IPS-18c (cell line): Measurements from ENCODE around the gene FBXW4.
A peak's percentile ranks its signal among the peaks of the same experiment; 100 is the strongest.
"Not testable (repeated sequence)": the region's sequence is repeated elsewhere in the genome, so short reads cannot be mapped to it uniquely, and the experiment has no call there.

Source experiments
- H3K4me3 ChIP-seq: 2 replicates; pipeline ENCODE4 v1.7.0; 2013; ENCODE audit warnings: low read depth, mild to moderate bottlenecking, low read length, moderate library complexity; ENCODE audit not compliant: insufficient read depth
- H3K9me3 ChIP-seq: one replicate; pipeline ENCODE4 v1.6.1; 2013; ENCODE audit warnings: mild to moderate bottlenecking, low read length, moderate library complexity; ENCODE audit not compliant: control insufficient read depth, insufficient read depth

The FBXW4 gene

DNA sequence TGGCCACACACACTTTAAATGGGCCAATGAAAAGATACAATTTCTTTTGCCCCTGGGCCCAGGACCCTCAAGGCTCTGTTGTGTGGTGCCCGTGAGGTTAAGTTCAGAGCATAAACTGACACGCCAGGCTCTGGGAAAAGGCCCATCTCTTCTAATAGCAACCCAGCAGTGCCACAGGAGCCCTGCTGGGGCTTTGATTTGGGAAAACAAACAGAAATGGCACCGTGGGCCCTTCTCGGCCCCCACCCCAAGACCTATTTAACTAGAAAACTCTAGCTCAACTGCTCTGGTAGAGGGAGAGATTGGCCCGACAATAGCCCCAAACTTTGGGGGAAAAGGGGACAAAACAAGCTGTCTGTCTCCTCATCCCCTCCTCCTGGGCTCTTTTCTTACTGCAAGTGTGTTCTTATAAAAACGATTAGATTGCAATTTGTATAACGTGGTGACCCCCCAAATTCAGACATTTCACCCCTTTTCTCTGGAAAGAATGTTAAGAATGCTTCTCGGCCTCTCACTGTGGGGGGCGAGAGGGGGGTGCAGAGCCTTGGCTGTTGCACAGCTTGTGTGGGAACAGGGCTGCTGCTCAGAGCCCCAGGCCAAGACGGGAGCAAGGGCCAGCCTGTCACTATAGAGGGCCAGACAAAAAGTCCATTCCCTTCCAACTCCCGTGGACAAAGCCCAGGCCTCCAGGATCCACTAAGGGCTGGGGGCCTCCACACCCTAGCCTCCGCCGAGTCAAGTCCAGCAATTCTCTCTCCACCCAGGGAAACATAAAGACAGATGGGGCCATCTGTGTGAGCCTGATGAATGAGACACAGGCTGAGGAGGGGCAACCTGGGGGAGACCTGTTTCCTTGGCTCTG is 80.1 kb downstream of the FBXW4 start:
- no peaks in the 10 kb centered on the region for H3K9me3 ChIP-seq
- H3K4me3 ChIP-seq: peak overlapping the region; percentile 16; the same call in 1 of the 2 replicates

DNA sequence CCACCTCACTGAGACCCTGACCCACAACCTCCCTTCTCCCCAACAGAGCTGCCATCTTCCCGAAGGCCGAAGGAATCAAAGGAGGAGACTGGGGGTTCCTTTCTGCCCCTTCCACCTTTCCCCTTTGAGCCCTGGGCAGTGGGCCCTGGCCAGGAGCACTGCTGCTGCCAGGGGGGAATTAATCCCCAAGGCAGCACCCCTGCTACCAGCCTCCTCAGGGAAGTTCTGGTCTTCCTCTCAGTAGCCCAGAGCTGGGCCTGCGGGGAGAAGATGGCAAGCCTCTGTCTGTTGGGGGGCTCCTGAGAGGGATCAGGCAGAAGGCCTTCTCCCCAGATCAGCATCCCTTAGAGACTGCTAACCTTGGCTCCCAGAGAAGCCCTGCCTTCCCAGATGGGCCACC is 81.3 kb downstream of the FBXW4 start:
- Histone ChIP-seq H3K4me3 (no peak overlapping the region), H3K9me3 (no peaks in the 10 kb centered on the region)

DNA sequence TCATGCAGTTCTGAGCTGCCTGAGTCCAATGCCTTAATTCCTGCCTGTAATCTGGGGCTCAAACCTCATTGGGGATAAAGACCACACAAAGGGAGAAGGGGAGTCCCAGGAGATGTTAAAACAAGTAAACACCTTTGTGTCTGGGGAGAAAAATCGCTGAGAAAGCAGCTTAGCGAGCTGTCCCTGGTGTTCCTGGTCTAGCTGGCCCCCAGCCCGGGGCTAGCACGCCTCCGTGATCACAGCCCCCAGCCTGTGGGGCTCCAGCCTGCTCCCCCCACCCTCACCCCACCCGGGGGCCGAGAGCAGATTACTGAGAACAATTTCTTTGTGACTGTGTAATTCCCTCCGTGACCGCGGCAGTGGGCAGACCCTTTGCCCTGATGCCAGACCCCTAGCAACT is 82.1 kb downstream of the FBXW4 start:
- Histone ChIP-seq H3K9me3 (no peaks in the 10 kb centered on the region), H3K4me3 (no peak overlapping the region)

DNA sequence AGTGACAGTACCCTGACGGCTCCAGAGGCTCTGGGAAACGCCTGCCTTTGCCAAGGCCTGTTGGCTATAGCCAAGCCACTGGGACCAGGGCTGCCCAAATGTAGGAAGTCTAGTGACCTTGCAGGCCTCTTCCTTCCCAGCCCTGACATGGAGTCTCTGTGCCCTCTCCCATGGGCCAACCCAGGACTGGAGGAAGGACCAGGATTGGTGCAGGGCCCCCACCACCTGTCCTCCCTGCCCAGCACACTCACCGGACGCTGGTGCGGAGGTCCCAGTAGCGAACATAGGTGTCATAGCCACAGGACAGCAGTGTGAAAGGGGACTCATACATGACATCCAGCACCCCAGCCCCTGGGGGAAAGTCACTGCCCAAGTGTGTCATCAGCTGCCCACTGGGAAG is 82.9 kb downstream of the FBXW4 start:
- no peaks in the 10 kb centered on the region for H3K9me3 ChIP-seq
- no peak overlapping the region for H3K4me3 ChIP-seq

DNA sequence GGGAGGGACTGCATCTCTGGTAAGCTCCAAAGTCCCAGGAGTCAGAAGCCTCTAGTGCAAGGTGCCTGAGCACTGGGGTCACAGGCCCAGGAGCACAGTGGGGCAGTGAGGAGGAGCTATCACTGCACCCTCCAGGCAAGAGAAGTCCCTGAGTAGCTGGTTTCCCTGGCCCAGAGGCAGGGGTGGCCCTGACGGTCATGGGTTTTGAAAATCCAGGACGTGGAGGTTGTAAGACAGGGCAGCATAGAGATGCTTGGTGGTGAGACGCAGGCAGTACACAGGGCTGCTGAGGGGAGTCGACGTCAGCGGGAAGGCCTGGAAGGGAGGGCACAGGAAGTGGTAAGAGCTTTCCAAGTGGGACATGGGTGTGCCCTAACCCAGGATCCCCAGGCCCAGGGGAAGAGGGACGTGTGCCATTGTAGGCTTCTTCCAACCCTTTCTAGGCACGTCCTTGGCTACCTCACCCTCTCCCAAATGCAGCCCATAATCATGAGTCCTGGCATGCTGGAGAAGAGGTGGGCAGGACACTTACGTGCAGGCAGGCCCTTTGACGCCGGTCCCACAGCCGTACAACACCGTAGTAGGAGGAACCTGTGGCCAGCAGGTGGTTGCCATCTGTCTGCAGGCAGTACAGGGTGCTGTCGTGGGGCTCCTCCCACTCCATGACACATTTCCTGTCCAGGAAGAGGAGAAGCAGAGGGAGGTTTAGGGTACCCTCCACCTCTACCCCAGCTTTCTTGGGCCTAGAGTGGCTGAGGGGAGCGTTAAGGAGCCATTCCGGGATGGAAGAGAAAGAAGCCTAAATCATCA is 83.7 kb downstream of the FBXW4 start:
- Histone ChIP-seq H3K9me3 (no peaks in the 10 kb centered on the region), H3K4me3 (no peak overlapping the region)

DNA sequence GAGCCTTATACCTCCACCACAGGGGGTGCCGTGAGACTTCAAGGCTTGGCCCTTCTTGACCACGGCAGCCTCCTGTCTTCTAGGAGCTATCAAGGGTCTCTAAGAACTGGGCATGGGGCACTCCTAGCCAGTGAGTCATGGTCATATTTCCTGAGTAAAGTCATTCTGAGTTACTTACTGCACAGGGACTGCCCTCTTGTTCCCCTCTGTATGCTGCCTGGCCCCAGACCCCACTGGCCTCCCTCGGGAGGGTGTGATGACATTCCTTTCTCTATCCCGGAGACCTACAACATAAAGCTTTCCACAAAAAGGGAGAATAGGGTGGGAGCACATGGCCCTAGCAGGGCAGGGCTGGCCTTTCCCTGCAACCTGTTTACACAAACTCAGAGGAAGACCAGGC is 85.5 kb downstream of the FBXW4 start:
- H3K9me3 ChIP-seq: no peaks in the 10 kb centered on the region
- no peak overlapping the region for H3K4me3 ChIP-seq

DNA sequence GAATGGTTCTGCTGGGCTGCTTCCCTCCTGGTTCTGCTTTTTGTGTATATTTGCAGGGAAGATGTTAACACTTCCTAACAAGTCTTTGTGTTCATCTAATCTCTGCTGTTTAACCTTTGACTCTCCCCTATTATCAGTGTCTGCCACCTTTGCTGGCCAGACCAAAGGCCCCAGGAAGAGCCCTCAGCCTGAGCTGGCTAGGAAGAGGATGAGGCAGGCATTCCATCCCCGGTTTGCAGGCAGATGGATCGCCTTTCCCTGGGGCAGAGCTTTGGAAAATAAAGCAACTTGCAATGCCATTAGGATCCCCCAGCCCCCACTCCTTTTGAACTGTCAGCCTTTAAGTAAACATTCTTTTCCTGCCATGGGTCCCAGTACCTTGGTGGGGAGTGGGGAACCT is 87.8 kb downstream of the FBXW4 start:
- Histone ChIP-seq H3K9me3 (no peaks in the 10 kb centered on the region), H3K4me3 (no peak overlapping the region)

DNA sequence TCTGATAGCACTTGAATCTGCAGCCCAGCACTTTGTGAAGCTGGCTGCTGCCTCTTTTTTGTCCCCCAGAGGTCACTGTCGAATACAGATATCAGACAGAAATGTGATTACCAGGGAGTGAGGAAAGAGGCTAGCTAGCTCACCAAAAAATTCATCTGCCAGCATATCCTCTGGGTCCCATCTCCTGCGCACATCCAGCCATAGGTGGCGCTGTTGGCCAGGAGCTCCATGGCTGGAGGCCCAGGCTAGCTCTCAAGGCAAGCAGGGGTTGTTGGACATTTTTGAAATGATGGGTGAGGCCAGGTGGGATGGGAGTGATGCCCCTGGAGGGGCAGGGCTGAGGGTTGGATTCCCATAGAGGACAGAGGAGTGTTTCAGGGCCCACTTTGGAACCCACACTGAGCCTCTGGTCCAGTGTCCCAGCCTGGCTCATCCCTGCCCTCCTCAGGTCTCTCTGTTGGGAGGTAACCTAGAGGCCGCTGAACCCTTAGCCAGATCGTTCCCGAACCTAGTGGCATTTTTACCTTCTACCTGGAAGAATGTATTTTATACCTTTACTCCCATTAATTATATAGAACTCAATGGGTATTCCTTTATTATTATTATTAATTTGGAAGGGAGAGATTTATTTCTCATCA is 92.1 kb downstream of the FBXW4 start:
- Histone ChIP-seq H3K4me3 (no peak overlapping the region), H3K9me3 (no peaks in the 10 kb centered on the region)

DNA sequence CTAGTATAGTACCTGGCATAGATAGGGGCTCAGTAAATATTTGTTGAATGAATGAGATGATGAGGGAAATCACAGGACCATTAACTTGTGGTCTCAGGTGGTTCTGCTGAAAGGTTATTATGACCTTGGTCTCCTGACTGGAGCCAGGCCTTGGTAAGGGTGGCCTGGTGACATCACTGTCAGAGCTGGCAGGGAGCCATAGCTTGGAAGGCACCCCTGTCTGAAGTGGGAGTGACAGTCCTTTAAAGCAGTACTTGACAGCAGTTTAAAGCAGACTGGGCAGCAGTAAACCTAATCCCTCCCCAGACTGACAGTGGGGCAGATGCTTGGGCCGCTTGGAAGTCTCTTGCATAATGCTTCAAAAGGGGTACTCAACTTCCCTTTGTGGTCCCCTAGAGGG is 93.4 kb downstream of the FBXW4 start:
- H3K9me3 ChIP-seq: no peaks in the 10 kb centered on the region
- H3K4me3 ChIP-seq: no peak overlapping the region

DNA sequence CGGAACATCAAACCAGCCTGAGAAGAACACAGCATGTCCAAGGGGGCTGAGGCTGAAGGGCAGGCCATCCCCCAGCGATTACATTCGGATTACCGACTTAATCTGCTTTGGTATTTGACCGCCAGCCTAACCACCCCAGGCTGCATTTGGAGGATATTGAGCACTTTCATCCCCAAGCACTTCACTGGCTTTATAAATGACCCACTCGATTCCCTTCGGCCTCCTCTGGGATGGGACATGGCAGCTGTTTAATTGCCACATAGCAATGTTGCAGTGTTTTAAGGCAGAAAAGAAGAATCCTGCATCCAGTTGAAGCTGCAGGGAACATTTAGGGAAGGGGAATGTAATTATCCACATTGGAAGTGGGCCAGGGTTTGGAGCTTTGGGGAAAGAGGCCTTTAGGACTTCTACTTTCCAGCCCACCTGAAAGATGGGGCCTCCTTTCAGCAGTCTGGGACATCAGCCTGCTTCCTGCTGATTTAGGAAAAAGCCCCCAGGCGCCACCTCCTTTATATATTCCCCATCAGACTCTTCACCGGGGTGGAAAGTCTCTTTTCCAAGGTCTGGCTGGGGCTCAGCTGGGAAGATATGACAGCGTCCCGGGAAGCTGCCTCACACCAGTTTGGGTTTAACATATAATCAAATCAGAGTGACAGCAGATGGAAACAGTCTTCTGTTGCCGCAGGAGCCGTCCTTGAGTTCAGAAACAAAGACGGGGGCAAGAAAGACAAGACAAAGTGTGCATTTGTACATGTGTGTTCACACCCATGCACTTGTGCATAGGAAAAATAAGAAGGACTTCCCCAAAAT is 97.7 kb downstream of the FBXW4 start:
- Histone ChIP-seq H3K9me3 (no peaks in the 10 kb centered on the region), H3K4me3 (no peak overlapping the region)

DNA sequence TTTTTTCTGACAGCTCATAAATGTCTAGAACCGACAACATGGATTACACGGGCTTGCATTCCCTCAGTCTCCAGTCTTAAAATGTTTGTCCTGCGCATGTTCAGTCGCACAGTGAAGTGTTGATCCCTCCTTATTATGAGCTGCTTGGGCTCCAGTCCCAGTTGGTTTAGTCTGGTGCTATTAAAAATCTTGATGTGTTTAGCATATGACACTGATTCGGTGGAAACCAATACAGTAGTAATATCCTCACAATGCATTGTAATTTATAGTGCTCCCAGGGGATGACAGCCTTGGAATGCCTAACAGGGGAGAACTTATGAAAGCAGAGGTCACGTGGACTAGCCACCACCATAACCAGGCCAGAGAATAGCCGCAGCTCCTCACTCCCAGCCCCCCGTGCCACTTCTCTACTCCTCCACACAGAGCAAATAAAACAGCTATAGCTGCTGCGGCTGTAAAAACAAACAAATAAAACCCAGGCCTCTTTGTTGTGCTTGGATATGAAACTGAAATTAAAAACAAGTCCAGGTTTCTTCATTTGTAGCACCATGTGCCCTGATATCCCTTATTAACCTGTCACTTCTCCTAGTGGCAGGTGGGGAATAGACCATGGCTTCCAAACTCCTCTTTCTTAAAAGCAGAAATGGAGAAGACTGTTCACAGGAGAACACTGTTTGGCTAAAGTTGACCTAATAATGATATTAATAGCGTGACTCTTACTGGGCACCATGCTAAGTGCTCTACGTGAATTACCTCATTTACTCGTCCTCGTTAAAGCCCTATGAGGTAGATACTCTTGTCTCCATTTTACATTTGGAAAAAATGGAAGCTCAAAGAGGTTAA is 99.2 kb downstream of the FBXW4 start:
- Histone ChIP-seq H3K9me3 (no peaks in the 10 kb centered on the region), H3K4me3 (no peak overlapping the region)

DNA sequence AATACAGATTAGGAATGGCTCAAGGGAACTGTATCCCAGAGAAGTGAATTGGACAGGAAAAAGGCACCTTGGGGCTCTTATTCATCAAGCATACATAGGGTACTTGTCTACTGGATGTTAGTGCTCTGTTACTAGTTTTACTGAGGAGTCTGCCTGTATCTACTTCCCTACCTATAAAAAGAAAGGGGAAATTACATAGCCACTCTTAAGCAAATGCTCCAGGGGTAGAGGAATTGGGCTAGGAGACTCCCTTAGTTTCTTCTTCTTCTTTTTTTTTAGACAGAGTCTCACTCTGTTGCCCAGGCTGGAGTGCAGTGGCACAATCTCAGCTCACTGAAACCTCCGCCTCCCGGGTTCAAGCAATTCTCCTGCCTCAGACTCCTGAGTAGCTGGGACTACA is 101.6 kb downstream of the FBXW4 start:
- not testable (repeated sequence) for H3K4me3 ChIP-seq, H3K9me3 ChIP-seq

DNA sequence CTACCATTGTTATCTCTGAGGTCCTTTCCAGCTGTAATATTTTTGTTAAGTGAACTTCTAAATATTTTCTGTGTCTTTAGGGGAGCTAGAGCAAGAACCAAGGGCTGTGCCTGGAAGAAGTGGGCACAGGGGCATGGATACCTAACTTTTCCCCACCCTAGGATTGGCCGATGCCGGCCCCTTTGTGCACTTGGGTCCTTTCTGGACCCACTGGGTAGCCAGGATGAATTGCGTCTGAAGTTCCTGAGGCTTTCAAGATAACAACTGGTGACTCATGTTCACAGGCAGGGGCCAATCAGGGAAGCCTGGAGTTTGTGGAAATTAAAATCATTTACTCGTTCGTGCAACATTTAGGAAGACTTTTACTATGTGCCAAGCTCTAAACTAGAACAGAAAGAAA is 106.1 kb downstream of the FBXW4 start:
- no peaks in the 10 kb centered on the region for H3K9me3 ChIP-seq
- peak overlapping the region; percentile 97 for H3K4me3 ChIP-seq

DNA sequence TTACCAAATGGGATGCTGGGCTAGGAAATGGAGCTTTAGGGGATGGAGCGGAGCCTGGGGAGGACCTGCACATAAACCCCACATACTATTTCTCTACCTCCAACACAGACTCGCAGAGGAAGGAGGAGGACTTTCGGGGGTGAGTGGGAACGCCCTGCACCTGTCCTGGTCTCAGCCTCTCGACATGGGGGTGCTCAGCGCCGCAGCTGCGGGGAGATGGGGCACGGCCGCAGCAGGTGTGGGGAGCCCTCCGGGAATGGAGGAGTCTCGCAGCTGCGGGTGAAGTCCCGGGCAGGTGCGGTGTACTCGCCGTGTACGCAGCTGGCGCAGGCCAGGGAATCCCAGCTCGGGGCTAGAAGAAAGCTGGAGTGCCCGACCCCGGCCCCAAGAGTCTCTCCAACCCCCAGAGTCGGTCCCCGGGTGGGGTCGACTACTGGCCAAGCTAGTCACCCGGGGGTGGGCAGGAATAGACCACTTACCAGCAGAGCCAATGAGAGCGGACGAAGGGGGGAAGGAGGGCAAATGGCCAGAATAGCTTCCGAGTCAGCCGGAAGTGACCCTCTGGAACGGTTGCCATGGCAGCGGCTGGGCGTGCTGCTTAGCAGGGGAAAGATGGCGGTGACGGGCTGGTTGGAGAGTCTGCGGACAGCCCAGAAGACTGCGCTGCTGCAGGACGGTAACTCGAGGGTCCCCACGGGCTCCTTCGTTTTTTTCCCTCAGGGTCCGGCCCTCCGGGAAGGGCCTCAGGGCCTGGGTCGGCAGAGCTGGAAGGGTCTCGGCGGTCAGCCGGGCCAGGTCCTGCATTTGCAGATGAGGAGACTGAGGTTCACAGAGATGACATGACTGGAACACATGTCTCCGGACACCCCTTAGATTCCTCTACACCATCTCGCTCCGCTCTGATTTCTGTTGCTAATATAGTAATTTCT is 107.0 kb downstream of the FBXW4 start, which contains the start of the genes DPCD and POLL:
Gene DPCD, plus strand, starts transcription at position 597 of the 929 bp plus-strand sequence. Its CDS starts 16 bp downstream, at position 613.
Gene POLL, minus strand, starts transcription at position 533 of the 929 bp plus-strand sequence. CDS start 897 bp downstream, outside the sequence.
- no peaks in the 10 kb centered on the region for H3K9me3 ChIP-seq

DNA sequence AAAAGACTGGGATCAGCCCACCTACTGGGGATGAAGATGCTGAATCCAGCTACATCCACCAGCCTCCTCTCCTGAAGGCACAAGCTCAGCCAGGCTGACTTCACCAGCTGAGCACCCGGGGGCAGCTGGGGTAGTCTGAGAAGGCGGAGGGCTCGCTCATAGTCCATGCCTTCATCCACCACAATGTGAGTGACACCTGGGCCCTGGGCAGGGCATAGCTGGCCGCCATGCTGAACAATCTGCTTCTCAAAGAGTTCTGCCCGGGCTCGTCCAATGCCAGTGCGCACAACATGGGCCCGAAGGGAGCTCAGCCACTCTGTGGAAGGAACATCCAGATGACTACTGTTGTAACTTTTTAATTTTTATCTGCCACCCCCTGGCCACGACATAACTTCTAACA is 109.1 kb downstream of the FBXW4 start:
- H3K9me3 ChIP-seq: no peaks in the 10 kb centered on the region
- no peak overlapping the region for H3K4me3 ChIP-seq

More for the DNA sequence above, 107.0 kb downstream of the FBXW4 start, which contains the start of the genes DPCD and POLL:
- H3K4me3 ChIP-seq: peak within 1 kb of the TSS; percentile 97
